SK-N-SH (cell line): ENCODE results near the gene CCL15. TPM values are rescaled to one million over a fixed set of nuclear protein-coding genes. Genes with fewer than 3 reads are reported as not detected.

Experiments used
- CTCF ChIA-PET: fragments of 300-600, 350-600 bp; formaldehyde crosslinking; extraction: SDS; loops from one replicate; lab custom pipeline; 2021; lab: Yijun Ruan, JAX
- POLR2A ChIA-PET: fragments of 350-600 bp; sonication (Branson Sonifier 250); formaldehyde crosslinking; extraction: SDS; loops from one replicate; lab custom pipeline; 2020; ENCODE audit warnings: antibody characterized with exemption, inconsistent platforms; lab: Yijun Ruan, JAX
- DNase-seq: peaks from one replicate; pipeline ENCODE4 v3.0.0; 2012
- H2AFZ ChIP-seq: fragments of 200-600 bp; sonication (generic); 2 replicates; pipeline ENCODE4 v1.8.1; 2016; ENCODE audit warnings: antibody characterized with exemption, mild to moderate bottlenecking, low read depth
- H3F3A ChIP-seq: fragments of 200-600 bp; sonication (generic); replicated peaks from 2 replicates; pipeline ENCODE3; 2016; ENCODE audit warnings: antibody characterized with exemption, mild to moderate bottlenecking; ENCODE audit not compliant: insufficient read depth
- H3K27ac ChIP-seq, 2 experiments: fragments of 200-500 bp in 1 of 2; fragments of 200-600 bp in 1 of 2; sonication (Bioruptor generic) in 1 of 2; sonication (generic), shearing (Covaris generic) in 1 of 2; 2 replicates each; pipeline versions ENCODE4 v1.5.1 to v1.6.1; 2014 to 2016; ENCODE audit warnings: low read depth in 2 of 2, inconsistent platforms in 1 of 2, low read length in 1 of 2, mild to moderate bottlenecking in 1 of 2, mixed read lengths in 1 of 2
- H3K27me3 ChIP-seq: fragments of 200-600 bp; sonication (generic), shearing (Covaris generic); 2 replicates; pipeline ENCODE4 v1.6.1; 2016; ENCODE audit warnings: mixed run types; ENCODE audit not compliant: insufficient read depth
- H3K36me3 ChIP-seq, 2 experiments: fragments of 200-500 bp in 1 of 2; fragments of 200-600 bp in 1 of 2; sonication (Bioruptor generic) in 1 of 2; sonication (generic) in 1 of 2; replicated peaks in 1 of 2; 2 replicates each; pipeline versions ENCODE3 to v1.5.1; 2014 to 2016; ENCODE audit warnings: low read length in 1 of 2, mild to moderate bottlenecking in 1 of 2; ENCODE audit not compliant: insufficient read depth in 2 of 2, control insufficient read depth in 1 of 2
- H3K4me1 ChIP-seq, 2 experiments: fragments of 200-500 bp in 1 of 2; fragments of 200-600 bp in 1 of 2; sonication (Bioruptor generic) in 1 of 2; sonication (generic), shearing (Covaris generic) in 1 of 2; 2 replicates each; pipeline versions ENCODE4 v1.5.1 to v1.6.1; 2014 to 2016; ENCODE audit warnings: low read depth in 1 of 2, low read length in 1 of 2, mixed run types in 1 of 2; ENCODE audit not compliant: insufficient read depth in 2 of 2, control insufficient read depth in 1 of 2
- H3K4me2 ChIP-seq: fragments of 200-600 bp; sonication (generic), shearing (Covaris generic); 2 replicates; pipeline ENCODE4 v1.6.1; 2017; ENCODE audit warnings: mixed run types
- H3K4me3 ChIP-seq, 2 experiments: fragments of 200-500 bp in 1 of 2; fragments of 200-600 bp in 1 of 2; sonication (Bioruptor generic) in 1 of 2; sonication (generic), shearing (Covaris generic) in 1 of 2; 2 replicates each; pipeline versions ENCODE4 v1.5.1 to v1.8.1; 2014 to 2016; ENCODE audit warnings: low read depth in 2 of 2, inconsistent platforms in 1 of 2, low read length in 1 of 2, mild to moderate bottlenecking in 1 of 2, mixed read lengths in 1 of 2, moderate library complexity in 1 of 2
- H3K79me2 ChIP-seq: fragments of 200-600 bp; sonication (generic); 2 replicates; pipeline ENCODE4 v1.8.1; 2017; ENCODE audit warnings: mild to moderate bottlenecking; ENCODE audit not compliant: insufficient read depth
- H3K9ac ChIP-seq: fragments of 200-600 bp; sonication (generic); 2 replicates; pipeline ENCODE4 v1.6.1; 2017; ENCODE audit warnings: mixed run types
- H3K9me2 ChIP-seq: fragments of 200-600 bp; sonication (generic); 2 replicates; pipeline ENCODE4 v1.6.1; 2017; ENCODE audit warnings: mixed run types
- H3K9me3 ChIP-seq: fragments of 200-600 bp; sonication (generic); 2 replicates; pipeline ENCODE4 v1.6.1; 2017; ENCODE audit warnings: mixed run types, mild to moderate bottlenecking, moderate library complexity
- H4K20me1 ChIP-seq: fragments of 200-600 bp; sonication (generic); 2 replicates; pipeline ENCODE4 v1.6.1; 2017; ENCODE audit warnings: mild to moderate bottlenecking, mixed run types; ENCODE audit not compliant: insufficient read depth
- ELF1 ChIP-seq: IDR thresholded peaks from 2 replicates; pipeline ENCODE4 v1.4.0; 2012
- FOXM1 ChIP-seq: IDR thresholded peaks from 2 replicates; pipeline ENCODE4 v1.4.0; 2012; ENCODE audit warnings: low read depth, mild to moderate bottlenecking
- GATA2 ChIP-seq: sonication (generic); formaldehyde crosslinking; IDR thresholded peaks from 2 replicates; pipeline ENCODE4 v1.5.0; 2020; ENCODE audit warnings: mild to moderate bottlenecking, missing genetic modification reagents
- NFIC ChIP-seq: IDR thresholded peaks from 2 replicates; pipeline ENCODE4 v1.4.0; 2012; ENCODE audit warnings: borderline replicate concordance
- NRF1 ChIP-seq: IDR thresholded peaks from 2 replicates; pipeline ENCODE4 v1.6.1; 2012; ENCODE audit warnings: low read depth, mild to moderate bottlenecking, low read length
- RAD21 ChIP-seq: IDR thresholded peaks from 2 replicates; pipeline ENCODE4 v1.6.1; 2012; ENCODE audit warnings: mild to moderate bottlenecking, low read length
- SIN3A ChIP-seq: IDR thresholded peaks from 2 replicates; pipeline ENCODE4 v1.6.1; 2012; ENCODE audit warnings: low read depth, mild to moderate bottlenecking, low read length, moderate library complexity, borderline replicate concordance
- SMC3 ChIP-seq: IDR thresholded peaks from 2 replicates; pipeline ENCODE4 v1.6.1; 2012; ENCODE audit warnings: low read depth, low read length, improper control_type of control experiment
- TEAD4 ChIP-seq: IDR thresholded peaks from 2 replicates; pipeline ENCODE4 v1.4.0; 2012; ENCODE audit warnings: mild to moderate bottlenecking, borderline replicate concordance; ENCODE audit not compliant: insufficient read depth
- WGBS: methylation state at CpG from one replicate; pipeline ENCODE4 v1.1.6; 2017; ENCODE audit warnings: low lambda C conversion rate; 5-methylcytosine and 5-hydroxymethylcytosine counted together
- polyA plus RNA-seq, 3 experiments: library from polyadenylated mRNA; depleted of rRNA; stranded (reverse); fragments of >200 nt; gene quantifications; 2 replicates each; pipeline ENCODE4 v1.2.3, GENCODE V29; 2012
- TF ChIP-seq, protein P1 (sequence below): fragments of 200-600 bp; sonication (generic); IDR thresholded peaks from 2 replicates; pipeline ENCODE4 v1.6.1; 2017; ENCODE audit warnings: antibody characterized with exemption, mild to moderate bottlenecking, moderate library complexity
- TF ChIP-seq, protein P2 (sequence below): IDR thresholded peaks from 2 replicates; pipeline ENCODE4; 2012
- TF ChIP-seq, protein P3 (sequence below): fragments of 150-350 bp; IDR thresholded peaks from 2 replicates; pipeline ENCODE4 v1.6.1; 2016; ENCODE audit warnings: mild to moderate bottlenecking, low read depth, low read length

CCL15 gene
- polyA plus RNA-seq, 1 of the 3 experiments (the other 2 are of a cell fraction) = not detected

DNA sequence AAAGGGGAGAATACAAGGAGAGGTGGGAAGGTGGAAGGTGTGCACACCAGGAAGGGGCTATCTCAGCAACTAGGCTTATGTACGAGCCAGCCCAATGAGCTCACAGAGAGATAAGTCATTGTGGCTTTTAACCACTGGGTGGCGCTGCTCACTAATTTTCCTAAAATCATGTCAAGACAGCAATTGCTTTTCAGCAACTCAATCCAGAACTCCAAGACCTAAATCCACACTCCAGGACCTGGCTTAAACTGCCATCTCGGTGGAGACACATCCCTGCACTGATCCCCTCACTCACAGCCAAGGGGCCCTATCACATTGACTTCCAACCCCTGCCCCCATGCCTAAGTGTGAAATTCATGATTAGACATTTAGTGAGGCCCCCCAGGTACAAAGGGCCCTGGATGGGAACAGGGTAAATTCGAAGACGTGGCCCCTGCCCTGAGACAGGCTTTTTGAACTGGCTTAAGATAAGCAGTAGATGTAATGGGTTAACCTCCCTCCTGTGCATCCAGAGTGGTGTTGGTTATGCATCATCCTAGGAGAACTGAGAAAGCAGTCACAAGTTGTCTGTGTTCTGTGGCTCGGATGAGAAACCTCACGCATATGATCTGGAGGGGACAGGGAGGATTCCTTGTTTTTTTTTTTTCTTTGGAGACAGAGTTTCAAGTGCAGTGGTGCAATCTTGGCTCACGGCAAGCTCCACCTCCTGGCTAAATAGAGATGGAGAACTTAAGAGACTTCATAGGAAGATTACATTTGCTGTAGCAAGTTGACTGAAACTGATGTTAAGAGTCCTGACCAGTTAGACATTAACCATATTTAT lies 31.6 kb downstream of the CCL15 start:
- Histone ChIP-seq H3K9me2 (no peaks in the 10 kb centered on the region), H3K36me3 (no peaks in the 10 kb centered on the region), H3K4me2 (no peak overlapping the region), H3K9me3 (no peaks in the 10 kb centered on the region), H3K4me1 (no peaks in the 10 kb centered on the region), H2AFZ (no peak overlapping the region), H3K9ac (no peak overlapping the region), H3K4me3 (no peak overlapping the region), H3K27ac (no peak overlapping the region), H3F3A (no peaks in the 10 kb centered on the region), H3K27me3 (peaks cover 30% of the 10 kb centered on the region; the same call in 1 of the 2 replicates), H4K20me1 (no peaks in the 10 kb centered on the region), H3K79me2 (no peaks in the 10 kb centered on the region)
- ChIA-PET CTCF (interaction anchor here (0.6 to 5.7 kb wide), 30 partner anchors 8 to 513 kb away, joined by 3 to 48 read pairs (median 4); partner anchors contain the start of gene CCL16), POLR2A (interaction anchor here (0.5 kb wide), 1 partner anchor 18 kb away, joined by 3 read pairs; no protein-coding TSS in a partner anchor)
- peak; percentile 60 for DNase-seq
- TF ChIP-seq SMC3 (peak; percentile 61), RAD21 (peak; percentile 87), GATA2 (CRISPR knock-in tag) (no peak)
- TF ChIP-seq, protein P1, sequence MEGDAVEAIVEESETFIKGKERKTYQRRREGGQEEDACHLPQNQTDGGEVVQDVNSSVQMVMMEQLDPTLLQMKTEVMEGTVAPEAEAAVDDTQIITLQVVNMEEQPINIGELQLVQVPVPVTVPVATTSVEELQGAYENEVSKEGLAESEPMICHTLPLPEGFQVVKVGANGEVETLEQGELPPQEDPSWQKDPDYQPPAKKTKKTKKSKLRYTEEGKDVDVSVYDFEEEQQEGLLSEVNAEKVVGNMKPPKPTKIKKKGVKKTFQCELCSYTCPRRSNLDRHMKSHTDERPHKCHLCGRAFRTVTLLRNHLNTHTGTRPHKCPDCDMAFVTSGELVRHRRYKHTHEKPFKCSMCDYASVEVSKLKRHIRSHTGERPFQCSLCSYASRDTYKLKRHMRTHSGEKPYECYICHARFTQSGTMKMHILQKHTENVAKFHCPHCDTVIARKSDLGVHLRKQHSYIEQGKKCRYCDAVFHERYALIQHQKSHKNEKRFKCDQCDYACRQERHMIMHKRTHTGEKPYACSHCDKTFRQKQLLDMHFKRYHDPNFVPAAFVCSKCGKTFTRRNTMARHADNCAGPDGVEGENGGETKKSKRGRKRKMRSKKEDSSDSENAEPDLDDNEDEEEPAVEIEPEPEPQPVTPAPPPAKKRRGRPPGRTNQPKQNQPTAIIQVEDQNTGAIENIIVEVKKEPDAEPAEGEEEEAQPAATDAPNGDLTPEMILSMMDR = peak; percentile 81
- WGBS = 8% methylated on average over 8 of the region's 8 CpGs

DNA sequence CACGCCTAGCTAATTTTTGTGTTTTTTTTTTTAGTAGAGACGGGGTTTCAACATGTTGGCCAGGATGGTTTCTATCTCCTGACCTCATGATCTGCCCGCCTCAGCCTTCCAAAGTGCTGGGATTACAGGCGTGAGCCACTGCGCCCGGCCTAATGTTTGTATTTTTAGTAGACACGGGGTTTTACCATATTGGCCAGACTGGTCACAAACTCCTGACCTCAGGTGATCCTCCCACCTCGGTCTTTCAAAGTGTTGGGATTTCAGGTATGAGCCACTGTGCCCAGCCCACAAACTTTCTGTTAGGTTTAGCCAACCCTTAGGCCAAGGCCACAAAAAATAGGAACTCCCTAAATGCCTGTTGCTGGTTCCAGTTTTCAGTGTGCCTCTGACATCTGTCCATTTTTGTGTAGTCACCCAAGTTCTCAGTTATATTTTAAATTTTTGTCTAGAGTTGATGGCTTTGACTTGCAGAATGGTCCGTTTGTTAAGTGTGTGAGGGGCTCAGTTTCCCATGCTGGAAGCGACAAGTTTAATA lies 32.8 kb downstream of the CCL15 start:
- 30% methylated on average over 10 of the region's 10 CpGs for WGBS
- no peaks in the 10 kb centered on the region for H3K36me3 ChIP-seq

More for the DNA sequence above, 32.8 kb downstream of the CCL15 start:
- Histone ChIP-seq H4K20me1 (no peaks in the 10 kb centered on the region), H3K27me3 (peaks cover 35% of the 10 kb centered on the region; the same call in 1 of the 2 replicates), H3K79me2 (no peaks in the 10 kb centered on the region), H2AFZ (no peak overlapping the region), H3K9me3 (no peaks in the 10 kb centered on the region), H3K27ac (no peak overlapping the region), H3K9me2 (no peaks in the 10 kb centered on the region), H3K4me1 (no peaks in the 10 kb centered on the region), H3K9ac (no peak overlapping the region), H3K4me3 (no peak overlapping the region), H3K4me2 (no peak overlapping the region), H3F3A (no peaks in the 10 kb centered on the region)
- CTCF ChIA-PET = interaction anchor here (0.6 to 5.7 kb wide), 12 partner anchors 9 to 514 kb away, joined by 3 to 48 read pairs (median 5); no protein-coding TSS in a partner anchor
- no peak for DNase-seq
- POLR2A ChIA-PET = no interaction called here
- TF ChIP-seq NFIC (no peak), TEAD4 (no peak), ELF1 (no peak), NRF1 (no peak), SIN3A (no peak), FOXM1 (no peak)
- TF ChIP-seq, protein P2, sequence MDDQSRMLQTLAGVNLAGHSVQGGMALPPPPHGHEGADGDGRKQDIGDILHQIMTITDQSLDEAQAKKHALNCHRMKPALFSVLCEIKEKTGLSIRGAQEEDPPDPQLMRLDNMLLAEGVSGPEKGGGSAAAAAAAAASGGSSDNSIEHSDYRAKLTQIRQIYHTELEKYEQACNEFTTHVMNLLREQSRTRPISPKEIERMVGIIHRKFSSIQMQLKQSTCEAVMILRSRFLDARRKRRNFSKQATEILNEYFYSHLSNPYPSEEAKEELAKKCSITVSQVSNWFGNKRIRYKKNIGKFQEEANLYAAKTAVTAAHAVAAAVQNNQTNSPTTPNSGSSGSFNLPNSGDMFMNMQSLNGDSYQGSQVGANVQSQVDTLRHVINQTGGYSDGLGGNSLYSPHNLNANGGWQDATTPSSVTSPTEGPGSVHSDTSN = no peak
- TF ChIP-seq, protein P1 = no peak
- TF ChIP-seq, protein P3, sequence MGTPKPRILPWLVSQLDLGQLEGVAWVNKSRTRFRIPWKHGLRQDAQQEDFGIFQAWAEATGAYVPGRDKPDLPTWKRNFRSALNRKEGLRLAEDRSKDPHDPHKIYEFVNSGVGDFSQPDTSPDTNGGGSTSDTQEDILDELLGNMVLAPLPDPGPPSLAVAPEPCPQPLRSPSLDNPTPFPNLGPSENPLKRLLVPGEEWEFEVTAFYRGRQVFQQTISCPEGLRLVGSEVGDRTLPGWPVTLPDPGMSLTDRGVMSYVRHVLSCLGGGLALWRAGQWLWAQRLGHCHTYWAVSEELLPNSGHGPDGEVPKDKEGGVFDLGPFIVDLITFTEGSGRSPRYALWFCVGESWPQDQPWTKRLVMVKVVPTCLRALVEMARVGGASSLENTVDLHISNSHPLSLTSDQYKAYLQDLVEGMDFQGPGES = no peak
